DMS79 treated with DMSO at 0.1 percent for 48 hours (cell line): ENCODE results near the gene THOP1.
"Not testable (repeated sequence)": the region's sequence is repeated elsewhere in the genome, so short reads cannot be mapped to it uniquely, and the experiment has no call there.

ENCODE experiments used
- DNase-seq: peaks from one replicate; lab custom pipeline; 2025; lab: John Stamatoyannopoulos, UW

The THOP1 gene

GRCh38 chr19:2817237-2817829 lies 32.0 kb downstream of the THOP1 start:
- not testable (repeated sequence) for DNase-seq

GRCh38 chr19:2819540-2820111 lies 34.3 kb downstream of the THOP1 start, which contains the start of gene ZNF554:
ZNF554 (plus strand) TSS chr19:2819868; CDS start chr19:2820072, 204 bp downstream.
- DNase-seq = peak; percentile 92

GRCh38 chr19:2820112-2820702 lies 34.9 kb downstream of the THOP1 start:
- no peak for DNase-seq

GRCh38 chr19:2822846-2823245 lies 37.5 kb downstream of the THOP1 start:
- DNase-seq = no peak

- no peak for DNase-seq
Measured at GRCh38 chr19:2823646-2824045, 38.3 kb downstream of the THOP1 start.

- DNase-seq = no peak
Measured at GRCh38 chr19:2824129-2824528, 38.8 kb downstream of the THOP1 start.

GRCh38 chr19:2827022-2827421 lies 41.7 kb downstream of the THOP1 start:
- DNase-seq = no peak

GRCh38 chr19:2827840-2828489 lies 42.7 kb downstream of the THOP1 start:
- no peak for DNase-seq

GRCh38 chr19:2834294-2834871 lies 49.1 kb downstream of the THOP1 start:
- DNase-seq = no peak

- no peak for DNase-seq
Measured at GRCh38 chr19:2837430-2837829, 52.1 kb downstream of the THOP1 start.

- DNase-seq = peak; percentile 98
Measured at GRCh38 chr19:2840794-2841791, 55.8 kb downstream of the THOP1 start, which contains the start of gene ZNF555. ZNF555 (plus strand) TSS chr19:2841475; CDS start chr19:2841573, 98 bp downstream.

- no peak for DNase-seq
Measured at GRCh38 chr19:2841855-2842574, 56.7 kb downstream of the THOP1 start.

- DNase-seq = no peak
Measured at GRCh38 chr19:2845107-2845506, 59.8 kb downstream of the THOP1 start.

GRCh38 chr19:2846180-2846894 lies 61.0 kb downstream of the THOP1 start:
- DNase-seq = no peak

- DNase-seq = no peak
Measured at GRCh38 chr19:2847507-2847906, 62.2 kb downstream of the THOP1 start.

- no peak for DNase-seq
Measured at GRCh38 chr19:2848616-2849015, 63.3 kb downstream of the THOP1 start.

- DNase-seq = no peak
Measured at GRCh38 chr19:2850256-2850925, 65.1 kb downstream of the THOP1 start.

- DNase-seq = no peak
Measured at GRCh38 chr19:2852598-2852997, 67.3 kb downstream of the THOP1 start.

GRCh38 chr19:2853015-2853606 lies 67.8 kb downstream of the THOP1 start:
- no peak for DNase-seq
